HepG2 (cell line): ENCODE data around the gene NBEA. TPM values are rescaled to one million over a fixed set of nuclear protein-coding genes. Genes with fewer than 3 reads are reported as not detected.

Experiments used
- ATAC-seq: fragments of 200-7000 bp; cut with Tn5 transposase; 3 replicates; pipeline ENCODE4 v1.9.1; 2020; ENCODE audit warnings: mild to moderate bottlenecking, moderate library complexity
- BruUV-seq: library from RNA; stranded (reverse); fragments of 400-500 nt; replicated peaks from 2 replicates; lab custom pipeline; 2021; lab: Mats Ljungman, UMichigan
- CTCF ChIA-PET: fragments of 300-600 bp; formaldehyde crosslinking; extraction: SDS; loops from one replicate; lab custom pipeline; 2021; ENCODE audit warnings: low total read pairs, inconsistent platforms, low intra/inter-chr PET ratio; lab: Yijun Ruan, JAX
- POLR2A ChIA-PET: fragments of 350-600 bp; sonication (Branson Sonifier 250); formaldehyde crosslinking; loops from one replicate; lab custom pipeline; 2020; ENCODE audit warnings: antibody characterized with exemption, inconsistent platforms; lab: Yijun Ruan, JAX
- DNase-seq: peaks from one replicate; pipeline ENCODE4 v3.0.0-alpha.2; 2015; ENCODE audit warnings: low spot score
- FAIRE-seq: peaks from 3 replicates; lab custom pipeline; 2011; peaks lifted over from hg19 to GRCh38; lab: Jason Lieb, UNC
- H2AFZ ChIP-seq: one replicate; pipeline ENCODE4 v1.6.1; 2011; ENCODE audit warnings: low read length, inconsistent platforms
- H3K27ac ChIP-seq: fragments of 300-600 bp; 3 replicates; pipeline ENCODE4 v1.8.0; 2011; ENCODE audit warnings: mixed run types, mild to moderate bottlenecking, mixed read lengths, low read length, inconsistent platforms; ENCODE audit not compliant: insufficient read depth; ENCODE audit errors: extremely low read length
- H3K27me3 ChIP-seq, 2 experiments: fragments of 200-600 bp in 1 of 2; 2 replicates in 1 of 2; 3 replicates in 1 of 2; pipeline versions ENCODE4 v1.6.0 to v1.8.0; 2011; ENCODE audit warnings: low read length in 2 of 2, mild to moderate bottlenecking in 2 of 2, moderate library complexity in 2 of 2, inconsistent platforms in 1 of 2; ENCODE audit not compliant: insufficient read depth in 2 of 2, control insufficient read depth in 1 of 2
- H3K36me3 ChIP-seq, 2 experiments: fragments of 200-600 bp in 1 of 2; replicated peaks in 1 of 2; 2 replicates in 1 of 2; 3 replicates in 1 of 2; pipeline versions ENCODE4 v1.5.1 to v1.8.0; 2011; ENCODE audit warnings: low read length in 2 of 2, inconsistent platforms in 1 of 2; ENCODE audit not compliant: insufficient read depth in 2 of 2, control insufficient read depth in 1 of 2
- H3K4me1 ChIP-seq: 2 replicates; pipeline ENCODE4 v1.5.1; 2012; ENCODE audit warnings: low read length, inconsistent platforms; ENCODE audit not compliant: insufficient read depth
- H3K4me2 ChIP-seq: 2 replicates; pipeline ENCODE4 v1.6.0; 2011; ENCODE audit warnings: low read depth, low read length, inconsistent platforms
- H3K4me3 ChIP-seq, 3 experiments: fragments of 200-600 bp in 1 of 3; sonication (generic), shearing (Covaris generic) in 1 of 3; replicated peaks in 1 of 3; 2 replicates each; pipeline ENCODE4 v1.5.1; 2011 to 2016; ENCODE audit warnings: low read length in 3 of 3, inconsistent platforms in 2 of 3, low read depth in 2 of 3, mild to moderate bottlenecking in 2 of 3, control low read depth in 1 of 3, mixed read lengths in 1 of 3; ENCODE audit not compliant: insufficient read depth in 1 of 3
- H3K79me2 ChIP-seq: one replicate; pipeline ENCODE4 v1.6.1; 2011; ENCODE audit warnings: low read length, inconsistent platforms; ENCODE audit not compliant: insufficient read depth
- H3K9ac ChIP-seq: 2 replicates; pipeline ENCODE4 v1.6.0; 2011; ENCODE audit warnings: mild to moderate bottlenecking, low read depth, low read length, inconsistent platforms; ENCODE audit not compliant: insufficient read depth
- H3K9me3 ChIP-seq: 2 replicates; pipeline ENCODE4 v1.5.1; 2012; ENCODE audit warnings: mild to moderate bottlenecking, low read length
- H4K20me1 ChIP-seq: 2 replicates; pipeline ENCODE4 v1.6.0; 2011; ENCODE audit warnings: inconsistent platforms, mild to moderate bottlenecking, low read length, moderate library complexity; ENCODE audit not compliant: insufficient read depth
- KDM4B ChIP-seq: sonication (generic); formaldehyde crosslinking; IDR thresholded peaks from 2 replicates; pipeline ENCODE4 v1.4.0; 2020; ENCODE audit warnings: missing genetic modification reagents
- KDM5B ChIP-seq: sonication (generic); formaldehyde crosslinking; IDR thresholded peaks from 2 replicates; pipeline ENCODE4 v1.4.0; 2020; ENCODE audit warnings: missing genetic modification reagents, mild to moderate bottlenecking, borderline replicate concordance
- RBM22 ChIP-seq: fragments of 200-400 bp; formaldehyde crosslinking; optimal IDR thresholded peaks from 2 replicates; pipeline ENCODE3; 2017; ENCODE audit warnings: mild to moderate bottlenecking, low read length, moderate library complexity
- TCF7L2 ChIP-seq: IDR thresholded peaks from 2 replicates; pipeline ENCODE4 v1.6.1; 2011; ENCODE audit warnings: mild to moderate bottlenecking, low read depth, low read length, moderate library complexity
- TOE1 ChIP-seq: sonication (generic); formaldehyde crosslinking; IDR thresholded peaks from 2 replicates; pipeline ENCODE4 v1.4.0; 2020; ENCODE audit warnings: mild to moderate bottlenecking, missing genetic modification reagents
- ZBTB8A ChIP-seq: sonication (generic); formaldehyde crosslinking; IDR thresholded peaks from 2 replicates; pipeline ENCODE4 v1.4.0; 2020; ENCODE audit warnings: mild to moderate bottlenecking, low read depth, missing genetic modification reagents, borderline replicate concordance
- ZNF24 ChIP-seq: fragments of 450-650 bp; IDR thresholded peaks from 2 replicates; pipeline ENCODE4 v1.6.1; 2017; ENCODE audit warnings: antibody characterized with exemption, mild to moderate bottlenecking
- ZNF674 ChIP-seq: sonication (generic); formaldehyde crosslinking; IDR thresholded peaks from 2 replicates; pipeline ENCODE4 v1.5.0; 2020; ENCODE audit warnings: low read depth, mild to moderate bottlenecking, missing genetic modification reagents
- WGBS: methylation state at CpG from one replicate; pipeline ENCODE4 v1.1.6; 2017; ENCODE audit warnings: low lambda C conversion rate; 5-methylcytosine and 5-hydroxymethylcytosine counted together
- in situ Hi-C: cut with HindIII; loops from 2 replicates; pipeline ENCODE4 v1.10.0; 2017; ENCODE audit warnings: low pct_unique_long_range_greater_than_20kb; ENCODE audit not compliant: extremely low pct_ligation_motif_present
- intact Hi-C: fragments of 100-400 bp; cut with micrococcal nuclease; formaldehyde crosslinking; loops from one replicate; pipeline ENCODE4 v1.10.0; 2022; ENCODE audit not compliant: unreplicated experiment
- polyA plus RNA-seq, 8 experiments: library from polyadenylated mRNA; depleted of rRNA in 3 of 8; stranded (reverse) in 7 of 8; unstranded in 1 of 8; fragments of >200 nt; fragmentation: Illumina TruSeq in 4 of 8; extraction: Trizol in 4 of 8; gene quantifications; 2 replicates each; pipeline versions ENCODE4 v1.2.1 to v1.2.3, GENCODE V29; 2011 to 2016; ENCODE audit warnings: low read depth in 4 of 8, missing spikeins in 1 of 8, mixed read lengths in 1 of 8; ENCODE audit not compliant: insufficient read depth in 1 of 8
- total RNA-seq, 5 experiments: library from RNA; depleted of rRNA; stranded (reverse); fragments of >200 nt; fragmentation: Illumina TruSeq; extraction: Trizol; gene quantifications; 2 replicates each; pipeline ENCODE4 v1.2.3, GENCODE V29; 2016; ENCODE audit warnings: low read depth in 1 of 5
- TF ChIP-seq, protein P1 (sequence below): IDR thresholded peaks from 2 replicates; pipeline ENCODE4 v1.6.1; 2016; ENCODE audit warnings: mild to moderate bottlenecking
- TF ChIP-seq, protein P2 (sequence below): sonication (generic); formaldehyde crosslinking; IDR thresholded peaks from 2 replicates; pipeline ENCODE4 v1.4.0; 2020; ENCODE audit warnings: mild to moderate bottlenecking, missing genetic modification reagents
- TF ChIP-seq, protein P3 (sequence below): sonication (generic); formaldehyde crosslinking; IDR thresholded peaks from 2 replicates; pipeline ENCODE4 v1.5.0; 2020; ENCODE audit warnings: mild to moderate bottlenecking, low read depth, missing genetic modification reagents, borderline replicate concordance
- TF ChIP-seq, protein P4 (sequence below): sonication (generic); formaldehyde crosslinking; IDR thresholded peaks from 2 replicates; pipeline ENCODE4 v1.8.0; 2023; ENCODE audit warnings: mild to moderate bottlenecking, missing genetic modification reagents
- TF ChIP-seq, protein P5 (sequence below): sonication (generic); formaldehyde crosslinking; IDR thresholded peaks from 2 replicates; pipeline ENCODE4 v1.4.0; 2020; ENCODE audit warnings: missing genetic modification reagents
- TF ChIP-seq, protein P6 (sequence below): IDR thresholded peaks from 2 replicates; pipeline ENCODE4 v1.6.1; 2016; ENCODE audit warnings: missing biosample characterization, missing genetic modification reagents, low read depth
- TF ChIP-seq, protein P7 (sequence below): sonication (generic); formaldehyde crosslinking; IDR thresholded peaks from 2 replicates; pipeline ENCODE4 v1.4.0; 2020; ENCODE audit warnings: mild to moderate bottlenecking, low read depth, missing genetic modification reagents

Gene NBEA
- total and polyA plus RNA-seq, 2 of the 13 experiments (the other 11 are each of a cell fraction or from before 2014, with no cell fraction given), result 2.7 to 2.8 TPM

DNA sequence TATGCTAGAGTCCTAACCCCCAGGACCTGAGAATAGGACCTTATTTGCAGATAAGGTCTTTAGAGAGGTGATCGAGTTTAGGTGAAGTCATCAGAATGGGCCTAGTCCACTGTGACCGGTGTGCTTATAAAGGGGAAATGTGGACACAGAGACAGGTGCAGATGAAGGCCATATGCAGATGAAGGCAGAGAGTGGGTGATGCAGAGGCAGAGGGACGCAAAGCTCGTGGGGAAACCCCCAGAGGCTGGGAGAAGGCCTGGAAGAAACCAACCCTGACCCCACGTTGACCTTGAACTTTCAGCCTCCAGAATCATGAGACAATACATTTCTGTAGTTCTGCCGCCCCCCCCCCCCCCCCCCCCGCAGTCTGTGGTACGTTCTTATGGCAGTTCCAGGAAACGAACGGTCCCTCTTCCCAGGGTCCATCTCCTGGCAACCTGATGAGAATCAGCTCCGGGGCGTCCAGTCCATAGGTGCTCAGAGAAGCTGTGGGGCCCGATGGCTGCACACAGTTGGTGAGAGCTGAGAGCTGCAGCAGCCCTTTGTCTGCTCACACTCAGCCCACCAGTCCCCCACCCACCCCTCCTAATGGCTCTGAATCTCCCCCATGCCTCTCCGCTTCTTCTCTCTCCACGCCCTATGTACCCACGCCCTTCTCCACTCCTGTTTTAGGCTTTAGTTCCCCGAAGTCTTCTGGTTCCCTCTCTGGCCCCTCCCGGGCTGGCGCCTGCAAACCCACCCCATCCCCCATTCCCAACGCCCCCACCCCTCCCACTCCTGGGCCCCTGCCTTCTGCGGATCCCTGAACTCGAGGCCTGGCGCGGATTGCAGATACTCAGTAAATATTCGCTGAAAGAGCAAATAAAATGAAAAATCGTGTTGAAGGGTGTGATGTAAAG is 752.7 kb downstream of the NBEA start:
- Histone ChIP-seq H3K4me2 (no peak overlapping the region), H3K27ac (no peak overlapping the region)
- POLR2A ChIA-PET, result no interaction called here
- peak; percentile 1 for DNase-seq
- TF ChIP-seq, protein P1, sequence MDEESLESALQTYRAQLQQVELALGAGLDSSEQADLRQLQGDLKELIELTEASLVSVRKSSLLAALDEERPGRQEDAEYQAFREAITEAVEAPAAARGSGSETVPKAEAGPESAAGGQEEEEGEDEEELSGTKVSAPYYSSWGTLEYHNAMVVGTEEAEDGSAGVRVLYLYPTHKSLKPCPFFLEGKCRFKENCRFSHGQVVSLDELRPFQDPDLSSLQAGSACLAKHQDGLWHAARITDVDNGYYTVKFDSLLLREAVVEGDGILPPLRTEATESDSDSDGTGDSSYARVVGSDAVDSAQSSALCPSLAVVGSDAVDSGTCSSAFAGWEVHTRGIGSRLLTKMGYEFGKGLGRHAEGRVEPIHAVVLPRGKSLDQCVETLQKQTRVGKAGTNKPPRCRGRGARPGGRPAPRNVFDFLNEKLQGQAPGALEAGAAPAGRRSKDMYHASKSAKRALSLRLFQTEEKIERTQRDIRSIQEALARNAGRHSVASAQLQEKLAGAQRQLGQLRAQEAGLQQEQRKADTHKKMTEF, result no peak
- TF ChIP-seq, protein P2, sequence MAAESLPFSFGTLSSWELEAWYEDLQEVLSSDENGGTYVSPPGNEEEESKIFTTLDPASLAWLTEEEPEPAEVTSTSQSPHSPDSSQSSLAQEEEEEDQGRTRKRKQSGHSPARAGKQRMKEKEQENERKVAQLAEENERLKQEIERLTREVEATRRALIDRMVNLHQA (CRISPR knock-in tag), result no peak
- TF ChIP-seq, protein P3, sequence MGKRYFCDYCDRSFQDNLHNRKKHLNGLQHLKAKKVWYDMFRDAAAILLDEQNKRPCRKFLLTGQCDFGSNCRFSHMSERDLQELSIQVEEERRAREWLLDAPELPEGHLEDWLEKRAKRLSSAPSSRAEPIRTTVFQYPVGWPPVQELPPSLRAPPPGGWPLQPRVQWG, result no peak
- TF ChIP-seq KDM5B (CRISPR knock-in tag) (no peak), ZBTB8A (no peak), ZNF674 (no peak), TOE1 (CRISPR knock-in tag) (no peak), TCF7L2 (no peak), RBM22 (no peak), KDM4B (no peak), ZNF24 (no peak)
- TF ChIP-seq, protein P4, sequence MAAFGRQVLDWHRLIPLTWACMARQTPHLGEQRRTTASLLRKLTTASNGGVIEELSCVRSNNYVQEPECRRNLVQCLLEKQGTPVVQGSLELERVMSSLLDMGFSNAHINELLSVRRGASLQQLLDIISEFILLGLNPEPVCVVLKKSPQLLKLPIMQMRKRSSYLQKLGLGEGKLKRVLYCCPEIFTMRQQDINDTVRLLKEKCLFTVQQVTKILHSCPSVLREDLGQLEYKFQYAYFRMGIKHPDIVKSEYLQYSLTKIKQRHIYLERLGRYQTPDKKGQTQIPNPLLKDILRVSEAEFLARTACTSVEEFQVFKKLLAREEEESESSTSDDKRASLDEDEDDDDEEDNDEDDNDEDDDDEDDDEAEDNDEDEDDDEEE, result no peak
- TF ChIP-seq, protein P5, sequence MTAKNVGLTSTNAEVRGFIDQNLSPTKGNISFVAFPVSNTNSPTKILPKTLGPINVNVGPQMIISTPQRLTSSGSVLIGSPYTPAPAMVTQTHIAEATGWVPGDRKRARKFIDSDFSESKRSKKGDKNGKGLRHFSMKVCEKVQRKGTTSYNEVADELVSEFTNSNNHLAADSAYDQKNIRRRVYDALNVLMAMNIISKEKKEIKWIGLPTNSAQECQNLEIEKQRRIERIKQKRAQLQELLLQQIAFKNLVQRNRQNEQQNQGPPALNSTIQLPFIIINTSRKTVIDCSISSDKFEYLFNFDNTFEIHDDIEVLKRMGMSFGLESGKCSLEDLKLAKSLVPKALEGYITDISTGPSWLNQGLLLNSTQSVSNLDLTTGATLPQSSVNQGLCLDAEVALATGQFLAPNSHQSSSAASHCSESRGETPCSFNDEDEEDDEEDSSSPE (CRISPR knock-in tag), result no peak
- TF ChIP-seq, protein P6, sequence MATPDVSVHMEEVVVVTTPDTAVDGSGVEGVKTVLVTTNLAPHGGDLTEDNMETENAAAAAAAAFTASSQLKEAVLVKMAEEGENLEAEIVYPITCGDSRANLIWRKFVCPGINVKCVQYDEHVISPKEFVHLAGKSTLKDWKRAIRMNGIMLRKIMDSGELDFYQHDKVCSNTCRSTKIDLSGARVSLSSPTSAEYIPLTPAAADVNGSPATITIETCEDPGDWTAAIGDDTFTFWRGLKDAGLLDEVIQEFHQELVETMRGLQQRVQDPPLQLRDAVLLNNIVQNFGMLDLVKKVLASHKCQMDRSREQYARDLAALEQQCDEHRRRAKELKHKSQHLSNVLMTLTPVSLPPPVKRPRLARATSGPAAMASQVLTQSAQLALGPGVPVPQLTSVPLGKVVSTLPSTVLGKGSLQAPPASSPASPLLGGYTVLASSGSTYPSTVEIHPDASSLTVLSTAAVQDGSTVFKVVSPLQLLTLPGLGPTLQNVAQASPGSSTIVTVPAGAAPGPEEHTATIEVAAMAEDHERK (CRISPR knock-in tag), result no peak
- TF ChIP-seq, protein P7, sequence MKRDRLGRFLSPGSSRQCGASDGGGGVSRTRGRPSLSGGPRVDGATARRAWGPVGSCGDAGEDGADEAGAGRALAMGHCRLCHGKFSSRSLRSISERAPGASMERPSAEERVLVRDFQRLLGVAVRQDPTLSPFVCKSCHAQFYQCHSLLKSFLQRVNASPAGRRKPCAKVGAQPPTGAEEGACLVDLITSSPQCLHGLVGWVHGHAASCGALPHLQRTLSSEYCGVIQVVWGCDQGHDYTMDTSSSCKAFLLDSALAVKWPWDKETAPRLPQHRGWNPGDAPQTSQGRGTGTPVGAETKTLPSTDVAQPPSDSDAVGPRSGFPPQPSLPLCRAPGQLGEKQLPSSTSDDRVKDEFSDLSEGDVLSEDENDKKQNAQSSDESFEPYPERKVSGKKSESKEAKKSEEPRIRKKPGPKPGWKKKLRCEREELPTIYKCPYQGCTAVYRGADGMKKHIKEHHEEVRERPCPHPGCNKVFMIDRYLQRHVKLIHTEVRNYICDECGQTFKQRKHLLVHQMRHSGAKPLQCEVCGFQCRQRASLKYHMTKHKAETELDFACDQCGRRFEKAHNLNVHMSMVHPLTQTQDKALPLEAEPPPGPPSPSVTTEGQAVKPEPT, result no peak
- TF ChIP-seq, all 625 proteins: peak for 0
- Histone ChIP-seq H3K36me3 (no peaks in the 10 kb centered on the region), H3K9ac (no peak overlapping the region), H3K27me3 (peaks cover 0 to 14% of the 10 kb centered on the region in 2 experiments; a peak in 2 of 5 replicates), H4K20me1 (no peaks in the 10 kb centered on the region), H2AFZ (no peak overlapping the region), H3K79me2 (no peaks in the 10 kb centered on the region), H3K4me3 (no peak overlapping the region), H3K4me1 (peaks cover 7% of the 10 kb centered on the region; the same call in 1 of the 2 replicates), H3K9me3 (no peaks in the 10 kb centered on the region)
- intact Hi-C loops, result no loop called here
- no peak for FAIRE-seq
- CTCF ChIA-PET, result no interaction called here
- in situ Hi-C loops, result no loop called here
- ATAC-seq, result peak; percentile 51
- WGBS, result 48% methylated on average over 18 of the region's 26 CpGs
- BruUV-seq, result no TSS peak
